SU-DHL-6 (cell line): ENCODE data around the gene DNAJB8.

Experiments
- H2AFZ ChIP-seq: fragments of 200-600 bp; sonication (generic); 2 replicates; pipeline ENCODE4 v1.6.1; 2014; ENCODE audit warnings: low read depth, mild to moderate bottlenecking, moderate library complexity, mixed read lengths, antibody characterized with exemption, low read length; ENCODE audit not compliant: severe bottlenecking
- H3F3A ChIP-seq: fragments of 200-600 bp; shearing (Covaris generic); 2 replicates; pipeline ENCODE4 v1.6.0; 2016; ENCODE audit warnings: antibody characterized with exemption, mild to moderate bottlenecking; ENCODE audit not compliant: insufficient read depth
- H3K27ac ChIP-seq: fragments of 200-600 bp; sonication (generic); 2 replicates; pipeline ENCODE4 v1.5.1; 2016; ENCODE audit warnings: low read depth, mild to moderate bottlenecking, low read length, moderate library complexity, mixed read lengths
- H3K27me3 ChIP-seq: fragments of 200-600 bp; sonication (generic), shearing (Covaris generic); 2 replicates; pipeline ENCODE4 v1.6.0; 2014; ENCODE audit warnings: mild to moderate bottlenecking, low read length
- H3K36me3 ChIP-seq: fragments of 200-600 bp; sonication (generic); 2 replicates; pipeline ENCODE4 v1.6.1; 2014; ENCODE audit warnings: mild to moderate bottlenecking, low read length, mixed read lengths
- H3K4me2 ChIP-seq: fragments of 300-600, 200-600 bp; shearing (Covaris generic), sonication (generic); 2 replicates; pipeline ENCODE4 v1.6.0; 2014; ENCODE audit warnings: low read length, low read depth, mild to moderate bottlenecking; ENCODE audit not compliant: poor library complexity, severe bottlenecking
- H3K4me3 ChIP-seq: fragments of 200-600 bp; sonication (generic); 2 replicates; pipeline ENCODE4 v1.5.1; 2014; ENCODE audit warnings: antibody characterized with exemption, low read length, mild to moderate bottlenecking, mixed read lengths; ENCODE audit not compliant: insufficient read depth, poor library complexity, severe bottlenecking
- H3K79me2 ChIP-seq: fragments of 200-600 bp; sonication (generic); 2 replicates; pipeline ENCODE4 v1.6.1; 2014; ENCODE audit warnings: mild to moderate bottlenecking, low read length, moderate library complexity; ENCODE audit not compliant: insufficient read depth
- H3K9ac ChIP-seq: fragments of 200-600 bp; sonication (generic); 2 replicates; pipeline ENCODE4 v1.7.0; 2014; ENCODE audit warnings: mild to moderate bottlenecking, low read length
- H3K9me2 ChIP-seq: fragments of 200-600 bp; sonication (generic); replicated peaks from 2 replicates; pipeline ENCODE4 v1.6.1; 2014; ENCODE audit warnings: low read length; ENCODE audit not compliant: insufficient read depth
- H3K9me3 ChIP-seq: fragments of 200-600 bp; sonication (generic); 2 replicates; pipeline ENCODE4 v1.6.1; 2014; ENCODE audit warnings: low read length, mixed read lengths; ENCODE audit not compliant: insufficient read depth
- H4K20me1 ChIP-seq: fragments of 200-600 bp; sonication (generic); 2 replicates; pipeline ENCODE4 v1.6.1; 2014; ENCODE audit warnings: low read depth, mild to moderate bottlenecking, antibody characterized with exemption, low read length, moderate library complexity, mixed read lengths
- EZH2phosphoT487 ChIP-seq: fragments of 200-600 bp; sonication (generic), shearing (Covaris generic); conservative IDR thresholded peaks from 2 replicates; pipeline ENCODE4 v1.6.1; 2018; ENCODE audit warnings: mild to moderate bottlenecking, antibody characterized with exemption, low read length, moderate library complexity, mixed read lengths
- TF ChIP-seq, protein P1 (sequence below): fragments of 200-600 bp; sonication (generic); IDR thresholded peaks from one replicate; pipeline ENCODE4 v1.5.1; 2017; ENCODE audit warnings: antibody characterized with exemption, mild to moderate bottlenecking, low read length, moderate library complexity; ENCODE audit not compliant: insufficient read depth, poor library complexity, severe bottlenecking

The DNAJB8 gene

DNA sequence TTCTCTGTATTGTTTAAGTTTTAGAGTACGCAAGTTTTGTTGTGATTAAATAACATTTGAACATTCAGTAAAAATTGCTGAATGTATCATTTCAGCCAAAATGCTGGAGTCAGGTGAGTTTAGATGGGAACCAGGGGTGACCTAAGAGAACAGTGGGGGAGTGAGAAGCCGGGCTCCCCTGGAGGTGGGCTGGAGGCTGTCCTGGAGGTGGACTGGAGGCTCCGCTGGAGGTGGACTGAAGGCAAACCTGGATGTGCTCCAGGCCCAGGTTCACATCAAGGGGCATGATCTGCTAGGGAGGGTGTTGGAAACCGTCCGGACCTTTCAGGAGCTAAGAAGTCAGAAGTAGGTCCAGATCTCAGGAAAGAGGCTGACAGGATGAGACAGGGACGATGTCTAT lies 23.7 kb downstream of the DNAJB8 start:
- H3K27me3 ChIP-seq: no peaks in the 10 kb centered on the region

DNA sequence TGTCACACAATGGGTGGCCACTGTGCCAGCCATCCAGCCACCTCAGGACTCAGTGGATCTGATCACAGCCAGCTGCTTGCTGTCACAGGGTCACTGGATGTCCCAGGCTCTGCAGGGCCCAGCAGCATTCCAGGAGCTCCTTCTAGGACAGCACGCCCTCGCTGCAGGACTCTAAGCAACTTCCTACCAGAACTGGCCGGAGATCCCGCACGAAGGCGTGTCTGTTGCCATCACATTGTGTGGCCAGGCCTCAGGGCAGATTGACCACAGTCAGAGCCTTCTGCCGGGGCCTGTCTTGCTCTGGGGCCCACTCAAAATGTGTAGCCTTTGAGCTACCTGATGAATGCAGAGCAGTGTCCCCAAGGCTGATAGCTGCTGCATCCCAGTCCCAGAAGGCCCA lies 24.6 kb downstream of the DNAJB8 start:
- H3K4me3 ChIP-seq: no peak overlapping the region
- no peaks in the 10 kb centered on the region for H3K36me3 ChIP-seq
- H3F3A ChIP-seq: no peaks in the 10 kb centered on the region
- H3K27me3 ChIP-seq: no peaks in the 10 kb centered on the region
- TF ChIP-seq EZH2phosphoT487: no peak
- TF ChIP-seq, protein P1, sequence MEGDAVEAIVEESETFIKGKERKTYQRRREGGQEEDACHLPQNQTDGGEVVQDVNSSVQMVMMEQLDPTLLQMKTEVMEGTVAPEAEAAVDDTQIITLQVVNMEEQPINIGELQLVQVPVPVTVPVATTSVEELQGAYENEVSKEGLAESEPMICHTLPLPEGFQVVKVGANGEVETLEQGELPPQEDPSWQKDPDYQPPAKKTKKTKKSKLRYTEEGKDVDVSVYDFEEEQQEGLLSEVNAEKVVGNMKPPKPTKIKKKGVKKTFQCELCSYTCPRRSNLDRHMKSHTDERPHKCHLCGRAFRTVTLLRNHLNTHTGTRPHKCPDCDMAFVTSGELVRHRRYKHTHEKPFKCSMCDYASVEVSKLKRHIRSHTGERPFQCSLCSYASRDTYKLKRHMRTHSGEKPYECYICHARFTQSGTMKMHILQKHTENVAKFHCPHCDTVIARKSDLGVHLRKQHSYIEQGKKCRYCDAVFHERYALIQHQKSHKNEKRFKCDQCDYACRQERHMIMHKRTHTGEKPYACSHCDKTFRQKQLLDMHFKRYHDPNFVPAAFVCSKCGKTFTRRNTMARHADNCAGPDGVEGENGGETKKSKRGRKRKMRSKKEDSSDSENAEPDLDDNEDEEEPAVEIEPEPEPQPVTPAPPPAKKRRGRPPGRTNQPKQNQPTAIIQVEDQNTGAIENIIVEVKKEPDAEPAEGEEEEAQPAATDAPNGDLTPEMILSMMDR: no peak
- H3K9me3 ChIP-seq: no peaks in the 10 kb centered on the region
- no peak overlapping the region for H3K27ac ChIP-seq
- no peaks in the 10 kb centered on the region for H4K20me1 ChIP-seq
- H3K4me2 ChIP-seq: no peak overlapping the region
- H3K9me2 ChIP-seq: no peaks in the 10 kb centered on the region
- H3K79me2 ChIP-seq: no peaks in the 10 kb centered on the region
- H3K9ac ChIP-seq: no peak overlapping the region
- no peak overlapping the region for H2AFZ ChIP-seq

More for the DNA sequence above, 23.7 kb downstream of the DNAJB8 start:
- Histone ChIP-seq H3K4me2 (no peak overlapping the region), H3F3A (no peaks in the 10 kb centered on the region), H3K9me2 (no peaks in the 10 kb centered on the region), H3K9ac (no peak overlapping the region), H3K4me3 (no peak overlapping the region), H4K20me1 (no peaks in the 10 kb centered on the region), H3K79me2 (no peaks in the 10 kb centered on the region), H2AFZ (no peak overlapping the region), H3K9me3 (no peaks in the 10 kb centered on the region), H3K27ac (no peak overlapping the region), H3K36me3 (no peaks in the 10 kb centered on the region)
- TF ChIP-seq, protein P1: no peak
- no peak for TF ChIP-seq EZH2phosphoT487

DNA sequence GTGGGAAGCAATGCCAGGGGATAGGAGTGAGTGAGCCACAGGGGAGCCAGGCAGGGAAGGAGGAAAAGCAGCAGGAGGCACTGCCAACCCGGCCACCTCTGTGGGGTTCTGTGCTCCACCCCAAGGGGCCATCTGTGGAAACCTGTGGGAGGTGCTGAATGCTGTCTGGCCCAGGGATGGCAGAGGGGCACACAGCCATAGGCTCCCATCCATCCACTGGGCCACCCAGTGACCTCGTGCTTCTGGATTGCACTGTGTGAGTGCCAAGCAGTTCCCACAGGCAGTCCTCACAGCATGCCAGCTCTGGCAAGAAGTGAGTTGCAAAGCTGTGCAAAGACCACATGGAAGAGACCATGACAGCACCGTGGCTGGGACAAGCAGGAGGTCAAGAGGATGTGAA lies 27.5 kb downstream of the DNAJB8 start:
- no peak overlapping the region for H3K27ac ChIP-seq
- H3K4me3 ChIP-seq: no peak overlapping the region
- no peaks in the 10 kb centered on the region for H3K79me2 ChIP-seq
- no peak overlapping the region for H2AFZ ChIP-seq
- H3K9ac ChIP-seq: no peak overlapping the region
- no peaks in the 10 kb centered on the region for H3K36me3 ChIP-seq
- no peak overlapping the region for H3K4me2 ChIP-seq
- no peaks in the 10 kb centered on the region for H3K9me2 ChIP-seq
- no peak for TF ChIP-seq EZH2phosphoT487
- TF ChIP-seq, protein P1: no peak
- H3K9me3 ChIP-seq: no peaks in the 10 kb centered on the region
- H4K20me1 ChIP-seq: no peaks in the 10 kb centered on the region
- no peaks in the 10 kb centered on the region for H3F3A ChIP-seq
- no peaks in the 10 kb centered on the region for H3K27me3 ChIP-seq
